Measurements from ENCODE around the gene OXGR1.
"Not testable (repeated sequence)": the region's sequence is repeated elsewhere in the genome, so short reads cannot be mapped to it uniquely, and the experiment has no call there.

DNA sequence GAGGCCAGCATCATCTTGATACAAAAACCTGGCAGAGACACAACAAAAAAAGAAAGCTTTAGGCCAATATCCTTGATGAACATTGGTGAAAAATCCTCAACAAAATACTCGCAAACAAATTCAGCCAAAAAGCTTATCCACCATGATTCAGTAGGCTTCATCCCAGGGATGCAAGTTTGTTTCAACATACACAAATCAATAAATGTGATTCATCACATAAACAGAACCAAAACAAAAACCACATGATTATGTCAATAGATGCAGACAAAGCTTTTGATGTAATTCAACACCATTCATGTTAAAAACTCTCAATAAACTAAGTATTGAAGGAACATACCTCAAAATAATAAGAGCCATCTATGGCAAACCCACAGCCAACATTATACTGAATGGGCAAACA is 29.5 kb upstream of the OXGR1 start:
- TF ChIP-seq, protein P1, sequence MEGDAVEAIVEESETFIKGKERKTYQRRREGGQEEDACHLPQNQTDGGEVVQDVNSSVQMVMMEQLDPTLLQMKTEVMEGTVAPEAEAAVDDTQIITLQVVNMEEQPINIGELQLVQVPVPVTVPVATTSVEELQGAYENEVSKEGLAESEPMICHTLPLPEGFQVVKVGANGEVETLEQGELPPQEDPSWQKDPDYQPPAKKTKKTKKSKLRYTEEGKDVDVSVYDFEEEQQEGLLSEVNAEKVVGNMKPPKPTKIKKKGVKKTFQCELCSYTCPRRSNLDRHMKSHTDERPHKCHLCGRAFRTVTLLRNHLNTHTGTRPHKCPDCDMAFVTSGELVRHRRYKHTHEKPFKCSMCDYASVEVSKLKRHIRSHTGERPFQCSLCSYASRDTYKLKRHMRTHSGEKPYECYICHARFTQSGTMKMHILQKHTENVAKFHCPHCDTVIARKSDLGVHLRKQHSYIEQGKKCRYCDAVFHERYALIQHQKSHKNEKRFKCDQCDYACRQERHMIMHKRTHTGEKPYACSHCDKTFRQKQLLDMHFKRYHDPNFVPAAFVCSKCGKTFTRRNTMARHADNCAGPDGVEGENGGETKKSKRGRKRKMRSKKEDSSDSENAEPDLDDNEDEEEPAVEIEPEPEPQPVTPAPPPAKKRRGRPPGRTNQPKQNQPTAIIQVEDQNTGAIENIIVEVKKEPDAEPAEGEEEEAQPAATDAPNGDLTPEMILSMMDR (conservative IDR thresholded peaks at IDR 0.05 in 1 of 2, IDR thresholded peaks at IDR 0.05 in 1 of 2; ENCODE audit: extremely low read depth in 1 of 2, insufficient read depth in 1 of 2, low read depth in 1 of 2, low read length in 2 of 2) = not testable (repeated sequence)
- not testable (repeated sequence) for TF ChIP-seq EZH2 (IDR thresholded peaks at IDR 0.05; ENCODE audit: borderline replicate concordance, low read length)

All from mammary epithelial cell (primary cell).